Activated T-helper 9 cell treated with anti-CD3 and anti-CD28 coated beads, Interleukin-2, amount 50 U/mL, for 16 hours (primary cell): ENCODE measurements around the gene AGMO.
"Not testable (repeated sequence)": the region's sequence is repeated elsewhere in the genome, so short reads cannot be mapped to it uniquely, and the experiment has no call there.

ENCODE experiments used
- DNase-seq: peaks from one replicate; pipeline ENCODE4 v3.0.0-alpha.2; 2020; ENCODE audit warnings: low read depth

Gene AGMO

GRCh38 chr7:15314922-15315321 is 246.9 kb downstream of the AGMO start:
- no peak for DNase-seq

- DNase-seq: no peak
Measured at GRCh38 chr7:15313361-15313760, 248.5 kb downstream of the AGMO start.

GRCh38 chr7:15309872-15310271 is 251.9 kb downstream of the AGMO start:
- DNase-seq: no peak

DNA sequence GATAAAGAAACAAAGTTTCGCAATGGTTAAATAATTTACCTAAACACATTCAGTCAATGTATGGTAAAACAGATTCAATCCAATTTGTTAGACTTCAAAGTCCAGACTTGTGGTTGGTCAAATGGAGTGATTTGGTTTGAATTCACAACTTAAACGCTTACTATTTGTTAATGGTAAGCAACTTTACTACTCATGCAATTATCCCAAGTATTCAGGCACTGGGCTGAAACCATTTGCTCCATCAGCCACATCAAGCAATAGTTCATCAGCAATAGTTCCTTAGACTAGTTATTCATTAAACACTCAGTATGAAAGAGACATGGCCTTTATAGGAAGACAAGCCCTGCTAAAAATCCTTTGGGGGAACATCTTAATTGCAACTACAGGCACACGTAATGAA is 253.0 kb downstream of the AGMO start:
- DNase-seq: no peak

DNA sequence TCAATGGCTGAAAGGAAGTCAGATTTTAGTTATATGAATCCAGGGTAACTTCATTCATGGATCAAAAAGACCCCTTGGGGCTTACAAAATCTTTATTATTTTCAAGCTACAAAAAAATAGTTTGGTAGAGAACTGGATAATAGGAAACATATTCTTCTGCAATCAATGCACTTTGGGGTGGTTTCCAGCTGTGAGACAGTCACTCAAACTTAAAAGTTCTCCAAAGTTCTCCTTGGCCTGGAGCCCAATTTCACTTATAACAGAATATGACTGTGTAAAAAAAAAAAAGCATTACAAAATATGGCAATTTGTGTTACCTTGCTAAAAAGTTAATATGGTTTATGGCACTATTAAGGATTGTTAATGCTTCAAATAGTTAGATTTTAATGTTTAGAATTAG is 255.5 kb downstream of the AGMO start:
- DNase-seq: no peak

DNA sequence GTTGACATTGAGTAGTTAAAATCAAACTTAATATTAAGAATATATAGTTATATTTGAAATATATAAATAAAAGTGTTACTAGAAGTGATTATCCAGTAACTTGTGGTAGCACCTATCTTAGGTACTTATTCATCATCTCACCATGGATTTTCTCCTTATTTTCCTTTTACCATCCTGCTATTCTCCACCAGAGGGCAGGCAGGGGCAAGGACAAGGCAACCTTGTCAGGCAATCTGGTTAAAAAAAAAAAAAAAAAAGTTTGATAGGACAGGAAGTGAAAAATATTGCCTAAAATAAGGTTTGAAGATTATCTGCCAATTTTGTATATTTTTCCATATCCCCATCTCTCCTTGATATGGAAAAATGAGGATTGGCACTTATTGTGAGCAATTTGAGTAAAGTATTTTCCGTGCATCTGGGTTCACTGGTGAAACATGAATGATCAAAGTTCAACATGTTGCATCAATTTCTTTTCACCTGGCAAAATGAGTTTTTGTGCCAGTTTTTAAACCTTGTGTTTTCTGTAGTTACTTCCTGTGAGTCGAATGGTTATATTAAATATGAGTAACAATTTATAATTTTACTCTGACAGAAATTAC is 256.7 kb downstream of the AGMO start:
- no peak for DNase-seq

DNA sequence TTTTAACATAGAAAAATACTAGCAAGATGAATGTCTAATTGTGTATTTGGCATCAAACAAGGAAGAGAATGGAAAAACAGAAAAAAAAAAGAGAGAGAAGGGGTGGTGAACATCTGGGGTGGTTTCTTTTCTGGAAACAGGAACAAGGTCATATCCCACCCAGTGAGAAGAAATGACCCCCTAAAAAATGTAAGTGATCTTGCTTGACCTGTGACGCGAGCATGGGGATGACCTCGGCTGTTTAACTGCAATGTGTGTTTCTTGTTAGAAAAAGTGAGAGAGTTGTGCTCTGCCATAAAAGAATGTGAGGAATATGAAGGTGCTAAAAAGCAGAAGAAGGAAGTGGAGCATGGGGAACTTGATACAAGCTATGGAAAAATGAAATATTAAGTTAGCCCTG is 258.5 kb downstream of the AGMO start:
- no peak for DNase-seq

GRCh38 chr7:15300986-15301385 is 260.8 kb downstream of the AGMO start:
- DNase-seq: not testable (repeated sequence)

DNA sequence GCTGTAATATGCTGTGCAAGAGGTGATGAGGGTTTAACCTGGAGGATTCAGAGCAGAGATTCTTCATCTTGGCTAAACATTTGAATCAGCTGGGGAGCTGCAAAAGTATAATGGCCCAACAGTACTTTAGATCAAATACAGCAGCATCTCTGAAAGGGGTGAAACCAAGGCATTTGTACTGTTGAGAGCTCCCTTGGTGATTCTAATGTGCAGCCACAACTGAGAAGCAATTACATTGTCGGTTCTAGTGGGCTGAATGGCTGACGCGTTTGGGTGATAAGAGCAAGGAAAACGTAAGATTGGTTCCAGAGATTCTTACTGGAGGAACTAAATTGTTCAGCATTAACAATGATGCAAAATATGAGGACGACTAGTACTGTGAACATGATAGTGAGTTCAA is 269.7 kb downstream of the AGMO start:
- no peak for DNase-seq

DNA sequence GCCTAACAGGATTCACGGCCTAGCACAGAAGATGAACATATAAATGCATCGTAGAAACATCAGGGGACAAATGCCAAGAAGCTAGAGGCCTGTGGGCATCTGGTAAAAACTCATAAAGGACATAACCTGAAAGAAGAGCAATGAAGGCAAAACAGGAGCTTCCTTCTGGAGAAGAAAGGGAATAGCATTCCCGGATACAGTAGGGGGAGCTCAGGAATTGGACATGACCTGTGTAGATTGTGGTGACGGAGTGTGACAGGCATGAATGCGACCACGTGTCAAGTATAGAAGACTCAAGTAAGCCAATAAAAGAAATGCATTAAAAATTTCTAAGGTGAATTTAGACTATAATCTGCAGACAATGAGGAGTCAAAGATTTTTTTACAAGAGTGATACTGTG is 270.1 kb downstream of the AGMO start:
- DNase-seq: no peak

DNA sequence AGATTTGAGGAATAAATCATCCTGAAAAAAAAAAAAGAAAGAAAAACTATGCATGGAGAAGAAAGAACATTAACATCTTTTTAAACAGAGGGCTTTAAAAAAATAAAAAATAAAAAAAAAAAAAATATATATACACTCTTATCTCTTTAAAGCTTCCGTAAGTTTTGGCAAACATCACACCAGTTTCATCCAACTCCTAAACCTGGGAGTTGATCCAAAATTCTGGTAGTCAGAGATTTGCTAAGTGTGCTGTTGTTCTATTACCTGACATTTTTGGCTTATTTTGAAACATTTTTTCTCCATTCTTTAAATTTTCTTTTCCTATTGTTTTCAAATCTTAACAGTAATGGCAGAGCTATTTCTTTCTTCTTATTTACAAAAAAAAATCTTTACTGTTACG is 273.1 kb downstream of the AGMO start:
- no peak for DNase-seq

- DNase-seq: no peak
Measured at GRCh38 chr7:15284396-15284795, 277.4 kb downstream of the AGMO start.

DNA sequence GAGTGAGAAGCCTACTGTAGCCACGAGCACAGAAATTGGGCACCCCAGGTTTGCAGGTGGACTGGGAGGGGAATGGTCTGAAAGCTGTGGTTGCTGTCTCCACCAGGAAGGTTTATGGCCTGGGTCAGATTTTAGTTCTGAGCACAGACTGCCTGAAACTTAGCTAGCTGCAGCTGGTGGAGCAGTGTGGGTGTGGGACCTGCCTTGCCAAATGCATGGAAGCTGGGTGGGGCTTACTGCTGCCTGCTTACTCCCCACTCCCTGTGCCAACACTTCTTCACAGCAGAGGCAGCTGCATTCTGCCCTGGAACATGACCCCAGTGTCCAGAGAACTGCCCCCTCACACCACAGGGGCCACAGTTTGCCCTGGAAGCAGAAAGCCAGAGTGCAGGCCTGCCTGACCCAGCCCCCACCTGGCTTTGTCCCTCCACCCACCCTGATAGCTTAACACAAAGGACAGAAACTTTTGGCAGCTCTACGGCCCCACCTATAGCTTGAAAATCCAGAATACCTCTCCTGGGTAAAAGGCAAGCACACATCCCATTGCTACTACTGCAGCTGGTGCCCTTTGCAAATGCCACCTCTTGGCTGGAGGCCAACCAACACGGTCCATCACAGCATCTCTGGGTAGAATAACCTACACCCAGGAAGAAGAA is 281.6 kb downstream of the AGMO start:
- no peak for DNase-seq

GRCh38 chr7:15279640-15280039 is 282.2 kb downstream of the AGMO start:
- DNase-seq: no peak

- no peak for DNase-seq
Measured at GRCh38 chr7:15257689-15258088, 304.1 kb downstream of the AGMO start.

DNA sequence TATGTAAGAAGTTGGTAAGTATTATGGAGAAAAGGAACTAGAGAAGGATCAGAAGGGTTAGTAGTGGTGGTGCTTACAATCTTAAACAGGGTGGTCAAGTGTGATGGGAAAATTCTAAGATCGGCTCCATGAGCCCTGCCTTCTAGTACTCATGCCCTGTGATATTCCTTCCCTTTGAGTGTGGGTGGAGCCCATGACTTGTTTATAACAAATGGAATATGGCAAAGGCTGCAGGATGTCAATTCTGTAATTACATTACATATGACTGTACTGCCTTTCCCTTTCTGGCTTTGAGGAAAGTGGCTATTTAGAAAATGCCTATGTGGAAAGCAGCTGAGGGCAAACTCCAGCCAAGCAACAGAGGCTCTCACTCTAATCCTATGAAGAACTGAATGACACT is 309.6 kb downstream of the AGMO start:
- no peak for DNase-seq

- no peak for DNase-seq
Measured at GRCh38 chr7:15248514-15248913, 313.3 kb downstream of the AGMO start.

- DNase-seq: no peak
Measured at GRCh38 chr7:15245831-15246230, 316.0 kb downstream of the AGMO start.

DNA sequence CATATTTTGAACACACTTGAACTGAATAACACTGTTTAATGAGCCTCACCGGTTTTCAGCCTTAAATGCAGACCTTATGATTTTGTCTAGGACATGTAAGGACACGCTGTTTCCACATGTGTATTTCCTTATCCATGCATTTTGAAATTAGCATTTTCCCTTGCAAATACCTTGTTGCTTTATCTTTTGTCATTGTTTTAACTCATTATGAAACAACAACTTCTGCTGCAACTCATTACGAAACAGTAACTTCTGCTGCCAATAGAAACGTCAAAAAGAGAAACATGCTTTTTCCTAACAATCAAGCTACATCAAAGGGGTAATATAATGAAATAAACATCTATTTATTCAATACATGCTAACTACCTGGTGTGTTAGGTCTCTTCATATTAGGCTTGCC is 322.0 kb downstream of the AGMO start:
- DNase-seq: no peak

DNA sequence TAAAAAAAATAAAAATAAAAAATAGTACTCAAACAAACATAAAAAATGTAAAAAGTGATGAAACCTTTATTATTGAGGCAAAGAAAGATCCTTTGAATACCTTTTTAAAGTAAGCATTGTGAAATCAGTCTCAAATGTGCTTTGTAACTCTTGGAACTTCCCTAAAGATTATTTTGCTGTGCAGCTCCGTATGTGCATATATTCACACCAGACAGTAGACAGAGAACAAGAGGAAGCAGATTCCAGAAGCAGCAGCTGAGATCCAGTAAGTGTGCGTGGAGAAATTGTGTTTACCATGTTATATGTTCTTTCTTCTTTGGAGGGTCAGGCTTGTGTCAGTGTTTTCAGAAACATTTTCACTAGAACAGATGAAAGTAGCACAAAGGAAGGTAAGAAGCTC is 324.9 kb downstream of the AGMO start:
- no peak for DNase-seq

- no peak for DNase-seq
Measured at GRCh38 chr7:15234431-15234830, 327.4 kb downstream of the AGMO start.

- no peak for DNase-seq
Measured at GRCh38 chr7:15228831-15229230, 333.0 kb downstream of the AGMO start.

DNA sequence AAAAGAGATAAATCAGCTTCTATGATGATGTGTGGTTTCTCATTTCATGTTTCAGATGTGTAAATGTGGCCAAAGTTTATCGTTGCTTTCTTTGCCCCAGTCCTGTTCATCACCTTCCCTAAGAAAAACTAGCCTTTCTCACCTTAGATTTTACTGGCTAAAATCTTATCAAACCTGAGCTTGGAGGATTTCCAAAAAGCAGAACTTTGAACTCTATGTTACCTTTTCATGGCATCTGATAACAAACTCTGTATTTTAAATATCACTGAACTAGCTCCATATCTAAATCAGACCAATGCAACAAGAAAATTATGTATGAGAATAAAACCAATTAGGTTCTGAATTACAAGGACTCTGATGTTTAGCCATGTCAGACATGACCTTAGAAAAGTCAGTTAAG is 335.8 kb downstream of the AGMO start:
- DNase-seq: no peak

DNA sequence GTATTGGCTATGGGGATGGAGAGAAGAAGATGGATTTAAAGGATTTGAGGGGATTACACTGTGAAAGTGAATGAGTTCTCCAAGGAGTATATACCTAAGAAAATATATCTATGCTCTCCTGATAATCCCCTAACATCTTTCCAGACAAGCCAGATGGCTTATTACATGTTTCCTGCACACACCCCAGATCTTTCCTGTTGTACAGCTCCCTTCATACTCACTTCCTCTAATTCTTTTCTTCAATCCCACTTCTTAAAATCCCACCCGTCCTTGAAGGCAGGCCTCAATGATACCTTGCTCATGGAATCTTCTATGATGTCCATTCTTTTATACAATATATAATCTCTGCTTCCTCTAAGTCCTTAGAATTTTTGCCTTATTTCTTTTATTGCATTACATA is 342.1 kb downstream of the AGMO start:
- DNase-seq: no peak
